ENCODE results near the gene GAREM1. TPM values are rescaled to one million over a fixed set of nuclear protein-coding genes. Genes with fewer than 3 reads are reported as not detected.

GAREM1 gene
- total RNA-seq, 2 donors from 2014 or later, result 15.3 to 20.1 TPM

- Histone ChIP-seq H3K27me3 (no peaks in the 10 kb centered on the region), H3K4me3 (no peak overlapping the region), H3K9me3 (no peaks in the 10 kb centered on the region), H3K27ac (no peak overlapping the region), H3K4me1 (peaks cover 4% of the 10 kb centered on the region), H3K36me3 (no peaks in the 10 kb centered on the region), H3K9ac (ENCODE audit: low read depth in 2 of 2, low read length in 2 of 2) (no peak overlapping the region)
- DNase-seq, result no peak
- TF ChIP-seq CTCF (IDR thresholded peaks at IDR 0.05), result no peak
- intact Hi-C loops (cut with DNase I), result no loop called here
These were observed 169.3 kb downstream of the GAREM1 start for GRCh38 chr18:32301361-32301760.

GRCh38 chr18:32300914-32301313 is 169.8 kb downstream of the GAREM1 start:
- Histone ChIP-seq H3K9ac (ENCODE audit: low read depth in 2 of 2, low read length in 2 of 2) (no peak overlapping the region), H3K9me3 (no peaks in the 10 kb centered on the region), H3K27me3 (no peaks in the 10 kb centered on the region), H3K4me1 (peaks cover 4% of the 10 kb centered on the region), H3K27ac (no peak overlapping the region), H3K4me3 (no peak overlapping the region), H3K36me3 (no peaks in the 10 kb centered on the region)
- no peak for DNase-seq
- TF ChIP-seq CTCF (IDR thresholded peaks at IDR 0.05), result no peak
- intact Hi-C loops (cut with DNase I), result no loop called here

- TF ChIP-seq CTCF (IDR thresholded peaks at IDR 0.05), result no peak
- H3K36me3 ChIP-seq, result no peaks in the 10 kb centered on the region
- H3K27me3 ChIP-seq, result no peaks in the 10 kb centered on the region
These were observed 171.2 kb downstream of the GAREM1 start for GRCh38 chr18:32299484-32299883.

GRCh38 chr18:32298171-32298667 is 172.5 kb downstream of the GAREM1 start:
- TF ChIP-seq CTCF (IDR thresholded peaks at IDR 0.05), result no peak
- Histone ChIP-seq H3K27ac (no peak overlapping the region), H3K4me3 (no peak overlapping the region), H3K4me1 (peaks cover 4% of the 10 kb centered on the region), H3K9me3 (no peaks in the 10 kb centered on the region), H3K27me3 (no peaks in the 10 kb centered on the region), H3K9ac (ENCODE audit: low read depth in 2 of 2, low read length in 2 of 2) (no peak overlapping the region), H3K36me3 (no peaks in the 10 kb centered on the region)
- intact Hi-C loops (cut with DNase I), result no loop called here
- no peak for DNase-seq

More at GRCh38 chr18:32299484-32299883, 171.2 kb downstream of the GAREM1 start:
- H3K9ac ChIP-seq (ENCODE audit: low read depth in 2 of 2, low read length in 2 of 2), result no peak overlapping the region
- H3K4me1 ChIP-seq, result peaks cover 4% of the 10 kb centered on the region
- no peak overlapping the region for H3K4me3 ChIP-seq
- no peaks in the 10 kb centered on the region for H3K9me3 ChIP-seq
- intact Hi-C loops (cut with DNase I), result no loop called here
- no peak overlapping the region for H3K27ac ChIP-seq
- no peak for DNase-seq

GRCh38 chr18:32297579-32298170 is 173.0 kb downstream of the GAREM1 start:
- H3K27ac ChIP-seq, result no peak overlapping the region
- TF ChIP-seq CTCF (IDR thresholded peaks at IDR 0.05), result no peak
- peaks cover 4% of the 10 kb centered on the region for H3K4me1 ChIP-seq
- intact Hi-C loops (cut with DNase I), result no loop called here
- no peak for DNase-seq
- H3K9me3 ChIP-seq, result no peaks in the 10 kb centered on the region
- no peaks in the 10 kb centered on the region for H3K36me3 ChIP-seq
- no peaks in the 10 kb centered on the region for H3K27me3 ChIP-seq
- H3K4me3 ChIP-seq, result no peak overlapping the region
- no peak overlapping the region for H3K9ac ChIP-seq (ENCODE audit: low read depth in 2 of 2, low read length in 2 of 2)
